Activated T-cell treated with anti-CD3 and anti-CD28 coated beads, Interleukin-2, amount 50 U/mL, for 24 hours (primary cell): ENCODE data around the gene SPATA9.

Source experiments
- DNase-seq: peaks from one replicate; pipeline ENCODE4 v3.0.0-alpha.2; 2020
- H3K27ac Mint-ChIP-seq: 2 replicates; pipeline ENCODE4 v1.8.0; 2020; ENCODE audit warnings: mild to moderate bottlenecking, mixed read lengths
- H3K27me3 Mint-ChIP-seq: 2 replicates; pipeline ENCODE4 v1.8.0; 2020; ENCODE audit warnings: mixed read lengths
- H3K36me3 Mint-ChIP-seq: 2 replicates; pipeline ENCODE4 v1.8.0; 2020; ENCODE audit warnings: low read depth, mixed read lengths
- H3K4me1 Mint-ChIP-seq: 2 replicates; pipeline ENCODE4 v1.8.0; 2020; ENCODE audit warnings: low read depth, mixed read lengths
- H3K4me3 Mint-ChIP-seq: 2 replicates; pipeline ENCODE4 v1.8.0; 2020; ENCODE audit warnings: mild to moderate bottlenecking, moderate library complexity, mixed read lengths
- H3K9me3 Mint-ChIP-seq: 2 replicates; pipeline ENCODE4 v1.8.0; 2020; ENCODE audit warnings: mixed read lengths

The SPATA9 gene, protein sequence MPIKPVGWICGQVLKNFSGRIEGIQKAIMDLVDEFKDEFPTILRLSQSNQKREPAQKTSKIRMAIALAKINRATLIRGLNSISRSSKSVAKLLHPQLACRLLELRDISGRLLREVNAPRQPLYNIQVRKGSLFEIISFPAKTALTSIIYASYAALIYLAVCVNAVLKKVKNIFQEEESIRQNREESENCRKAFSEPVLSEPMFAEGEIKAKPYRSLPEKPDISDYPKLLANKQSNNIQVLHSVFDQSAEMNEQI

DNA sequence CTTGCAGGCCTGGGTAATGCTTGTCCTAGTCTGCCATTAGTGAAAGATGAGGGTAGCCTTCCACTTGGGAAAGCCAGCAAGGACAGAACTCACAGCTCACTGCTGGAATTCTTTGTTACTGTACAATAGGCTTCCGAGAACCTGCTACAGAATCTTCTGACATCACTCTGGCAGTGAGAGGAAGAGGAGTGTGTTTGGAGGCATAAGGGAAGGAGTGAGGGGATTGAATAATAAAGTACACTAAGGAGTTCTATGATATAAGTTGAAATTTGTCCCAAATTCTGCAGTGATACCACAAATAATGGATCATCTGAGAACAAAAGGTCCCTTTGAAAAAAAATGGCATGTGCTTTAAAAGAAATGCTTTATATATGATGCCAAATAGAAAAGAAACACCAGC is at the start of gene SPATA9:
Gene SPATA9 (minus strand): TSS at position 101 of the 400 bp plus-strand sequence. CDS start 137 bp downstream, outside the sequence.
- Mint-ChIP-seq H3K9me3 (no peaks in the 10 kb centered on the region), H3K36me3 (no peaks in the 10 kb centered on the region), H3K4me1 (no peaks in the 10 kb centered on the region)

DNA sequence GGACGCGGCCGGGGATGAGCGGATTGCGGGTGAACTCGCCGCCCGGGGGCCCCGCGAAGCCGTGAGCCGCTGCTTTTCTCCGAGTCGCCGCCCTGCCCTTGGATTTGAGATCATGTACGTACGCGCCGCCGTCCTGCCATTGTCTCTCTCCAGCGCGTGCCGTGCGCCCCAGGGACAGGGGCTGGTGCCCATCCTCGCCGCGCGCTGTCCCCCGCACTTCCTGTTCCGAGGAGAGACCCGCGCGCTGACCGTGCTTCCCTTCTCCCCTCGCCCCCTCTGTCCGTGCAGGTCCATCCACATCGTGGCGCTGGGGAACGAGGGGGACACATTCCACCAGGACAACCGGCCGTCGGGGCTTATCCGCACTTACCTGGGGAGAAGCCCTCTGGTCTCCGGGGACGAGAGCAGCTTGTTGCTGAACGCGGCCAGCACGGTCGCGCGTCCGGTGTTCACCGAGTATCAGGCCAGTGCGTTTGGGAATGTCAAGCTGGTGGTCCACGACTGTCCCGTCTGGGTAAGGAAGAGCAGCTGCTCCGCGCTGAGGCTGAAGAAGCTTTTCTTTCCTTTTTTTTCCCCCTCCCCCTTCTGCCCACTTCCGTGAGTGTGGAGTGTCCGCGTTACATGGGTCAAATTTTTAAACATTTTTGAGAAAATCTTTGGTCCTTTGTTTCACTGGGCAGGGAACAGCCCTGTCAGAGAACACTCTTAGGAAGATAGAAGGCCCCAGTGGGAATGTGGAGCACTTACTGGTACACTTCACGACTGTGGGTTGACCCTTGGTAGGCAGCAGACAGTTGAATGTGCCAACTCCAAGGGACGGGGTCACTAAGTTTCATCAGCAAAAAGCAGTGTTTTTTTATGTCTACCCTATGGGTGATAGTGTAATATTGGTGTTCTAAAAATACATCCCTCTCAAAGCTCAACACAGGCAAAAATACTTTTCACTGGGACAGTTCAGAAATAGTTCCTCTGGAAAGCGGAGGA is 49.1 kb upstream of the SPATA9 start:
- H3K27ac Mint-ChIP-seq, result peak overlapping the region; percentile 80
- DNase-seq, result peak; percentile 69
- peak overlapping the region; percentile 82 for H3K4me3 Mint-ChIP-seq
- H3K27me3 Mint-ChIP-seq, result peaks cover 53% of the 10 kb centered on the region
- H3K4me1 Mint-ChIP-seq, result peaks cover 55% of the 10 kb centered on the region
- H3K36me3 Mint-ChIP-seq, result no peaks in the 10 kb centered on the region
- H3K9me3 Mint-ChIP-seq, result no peaks in the 10 kb centered on the region

More for the DNA sequence above, at the start of gene SPATA9:
- H3K27me3 Mint-ChIP-seq, result peaks cover 18% of the 10 kb centered on the region
- no peak within 1 kb of the TSS for H3K27ac Mint-ChIP-seq
- no peak for DNase-seq
- no peak within 1 kb of the TSS for H3K4me3 Mint-ChIP-seq

DNA sequence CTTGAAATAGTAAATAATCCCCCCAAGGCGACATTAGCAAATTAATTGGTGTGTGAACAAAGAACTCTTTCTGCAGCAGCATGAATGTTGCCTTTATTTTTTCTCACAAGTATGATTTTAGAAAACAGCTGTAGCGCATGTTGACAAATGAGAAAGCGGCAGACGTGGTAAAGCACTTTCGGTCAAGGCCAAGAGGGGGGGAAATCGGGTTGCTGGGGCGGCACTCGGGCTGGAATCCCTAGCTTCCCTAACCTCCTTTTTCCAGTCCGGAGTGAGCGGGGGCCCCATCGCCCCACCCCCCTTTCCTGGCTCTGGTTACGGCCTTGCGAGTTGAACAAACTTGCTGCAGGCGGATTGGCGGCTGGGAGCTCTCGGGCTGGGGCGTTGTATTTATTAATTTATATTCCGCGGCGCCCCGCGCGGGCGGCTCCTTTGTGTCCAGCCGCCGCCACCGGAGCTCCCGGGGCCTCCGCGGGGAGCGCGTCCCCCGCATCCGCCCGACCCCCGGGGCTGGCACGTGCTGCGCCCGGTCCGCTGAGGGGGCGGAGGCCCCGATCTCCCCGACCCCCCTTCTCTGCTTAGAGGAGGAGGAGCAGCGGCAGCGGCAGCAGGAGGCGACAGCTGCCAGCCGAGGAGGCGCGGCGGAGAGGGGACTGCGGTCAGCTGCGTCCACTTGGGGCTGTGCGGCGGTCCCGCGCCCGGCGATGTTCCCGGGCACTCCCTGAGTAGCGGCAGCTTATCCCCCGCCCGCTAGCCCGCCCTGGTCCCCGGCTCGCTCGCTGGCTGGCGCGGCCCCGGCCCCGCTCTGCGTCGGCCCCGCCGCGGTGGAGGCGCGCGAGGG is 48.2 kb upstream of the SPATA9 start, which contains the start of gene RHOBTB3:
Gene RHOBTB3 (plus strand): TSS at position 607 of the 841 bp plus-strand sequence. CDS start 347 bp downstream, outside the sequence.
- peak within 1 kb of the TSS; percentile 80 for H3K27ac Mint-ChIP-seq
- H3K4me1 Mint-ChIP-seq, result peaks cover 63% of the 10 kb centered on the region
- DNase-seq, result peak; percentile 69
- peaks cover 53% of the 10 kb centered on the region for H3K27me3 Mint-ChIP-seq
- H3K4me3 Mint-ChIP-seq, result peak within 1 kb of the TSS; percentile 82
- H3K36me3 Mint-ChIP-seq, result no peaks in the 10 kb centered on the region
- H3K9me3 Mint-ChIP-seq, result no peaks in the 10 kb centered on the region

DNA sequence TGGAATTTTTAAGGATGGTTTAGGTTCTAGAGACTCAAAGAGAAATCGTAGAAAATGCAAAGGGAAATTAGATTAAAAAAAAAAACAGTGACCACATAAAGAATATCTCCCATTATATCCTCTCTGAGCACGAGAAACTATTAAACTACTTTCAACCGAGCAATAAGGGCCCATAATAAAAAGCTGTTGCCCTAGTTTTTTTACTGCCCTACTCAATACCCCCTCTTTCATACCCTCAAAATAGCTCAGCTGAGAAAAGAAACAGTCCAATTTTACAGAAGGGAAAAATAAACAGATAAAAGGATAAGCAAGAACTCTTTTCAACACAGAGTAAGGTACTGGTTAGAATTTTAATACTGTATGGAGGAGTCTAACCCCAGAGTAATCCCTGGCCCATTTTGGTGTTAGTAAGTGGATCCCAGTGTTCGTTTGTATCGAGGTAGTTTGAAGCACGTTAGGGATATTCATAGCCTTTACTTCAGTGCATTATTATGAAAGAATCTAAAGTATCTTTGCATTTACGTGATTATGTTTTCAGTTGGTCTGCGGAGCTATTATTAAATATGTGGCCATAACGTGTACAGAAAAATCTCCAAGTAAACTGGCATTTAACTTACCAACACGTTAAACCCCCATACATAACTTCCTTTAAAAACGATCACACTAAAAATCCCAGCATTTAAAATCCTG is 47.4 kb upstream of the SPATA9 start:
- Mint-ChIP-seq H3K27me3 (peaks cover 51% of the 10 kb centered on the region), H3K27ac (peak overlapping the region; percentile 32), H3K4me1 (peaks cover 60% of the 10 kb centered on the region), H3K9me3 (no peaks in the 10 kb centered on the region), H3K36me3 (no peaks in the 10 kb centered on the region), H3K4me3 (peak overlapping the region; percentile 74)
- DNase-seq, result no peak

DNA sequence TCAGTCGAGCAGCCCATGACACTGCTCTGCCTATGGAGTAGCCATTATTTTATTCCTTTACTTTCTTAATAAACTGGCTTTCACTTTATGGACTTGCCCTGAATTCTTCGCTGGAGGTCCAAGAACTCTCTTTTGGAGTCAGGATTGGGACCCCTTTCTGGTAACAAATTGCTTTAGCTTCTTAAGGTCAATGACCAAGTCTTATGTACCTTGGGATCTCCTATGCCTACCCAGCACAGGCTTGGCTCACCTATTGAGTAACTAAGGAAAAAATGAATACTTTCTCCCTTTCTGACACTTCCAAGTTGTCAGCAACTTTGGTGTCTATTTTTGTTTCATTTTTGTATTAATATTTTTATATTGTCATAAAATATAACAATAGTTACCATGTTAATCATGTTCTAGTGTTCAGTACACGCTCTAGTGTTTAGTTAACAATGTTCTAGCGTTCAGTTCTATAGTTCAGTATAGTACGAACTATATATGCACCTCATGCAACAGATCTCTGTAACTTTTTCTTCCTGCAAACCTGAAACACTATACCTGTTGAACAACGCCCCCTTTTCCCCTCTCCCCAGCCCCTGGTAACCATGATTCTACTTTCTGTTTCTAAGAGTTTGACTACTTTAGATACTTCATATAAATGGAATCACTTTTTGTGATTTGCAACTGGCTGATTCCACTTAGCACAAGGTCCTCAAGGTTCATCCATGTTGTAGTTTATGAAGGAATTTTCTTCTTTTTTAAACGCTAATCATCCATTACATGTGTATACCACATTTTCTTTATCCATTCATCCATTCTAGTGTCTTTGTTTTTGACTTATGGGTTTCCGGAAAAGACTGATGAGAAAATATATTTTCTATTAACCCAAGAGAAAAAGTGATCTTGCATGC is 46.6 kb upstream of the SPATA9 start:
- no peaks in the 10 kb centered on the region for H3K9me3 Mint-ChIP-seq
- DNase-seq, result no peak
- H3K27me3 Mint-ChIP-seq, result peaks cover 45% of the 10 kb centered on the region
- peaks cover 57% of the 10 kb centered on the region for H3K4me1 Mint-ChIP-seq
- H3K4me3 Mint-ChIP-seq, result peak overlapping the region; percentile 74
- no peaks in the 10 kb centered on the region for H3K36me3 Mint-ChIP-seq
- peak overlapping the region; percentile 32 for H3K27ac Mint-ChIP-seq

DNA sequence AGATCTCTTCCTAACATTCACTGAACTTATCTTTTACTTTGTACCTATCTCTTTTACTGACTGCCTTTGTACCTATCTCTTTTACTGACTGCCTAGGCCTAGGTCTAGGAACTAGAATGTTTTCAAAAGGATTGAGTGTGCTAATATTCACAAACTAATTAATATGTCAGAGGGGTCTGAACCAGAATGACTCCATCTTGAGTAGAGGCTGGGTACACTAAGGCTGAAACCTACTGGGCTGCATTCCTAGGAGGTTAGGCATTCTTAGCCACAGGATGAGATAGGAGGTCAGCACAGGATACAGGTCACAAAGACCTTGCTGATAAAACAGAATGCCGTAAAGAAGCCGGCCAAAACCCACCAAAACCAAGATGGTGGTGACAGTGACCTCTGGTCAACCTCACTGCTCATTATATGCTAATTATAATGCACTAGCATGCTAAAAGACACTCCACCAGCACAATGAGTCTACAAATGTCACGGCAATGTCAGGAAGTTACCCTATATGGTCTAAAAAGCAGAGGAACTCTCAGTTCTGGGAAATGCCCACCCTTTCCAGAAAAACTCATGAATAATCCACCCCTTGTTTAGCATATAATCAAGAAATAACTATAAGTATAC is 45.8 kb upstream of the SPATA9 start:
- peaks cover 41% of the 10 kb centered on the region for H3K27me3 Mint-ChIP-seq
- H3K36me3 Mint-ChIP-seq, result no peaks in the 10 kb centered on the region
- H3K9me3 Mint-ChIP-seq, result no peaks in the 10 kb centered on the region
- peak overlapping the region; percentile 24 for H3K27ac Mint-ChIP-seq
- no peak for DNase-seq
- no peak overlapping the region for H3K4me3 Mint-ChIP-seq
- H3K4me1 Mint-ChIP-seq, result peaks cover 62% of the 10 kb centered on the region

- no peaks in the 10 kb centered on the region for H3K9me3 Mint-ChIP-seq
- no peaks in the 10 kb centered on the region for H3K36me3 Mint-ChIP-seq
- peaks cover 60% of the 10 kb centered on the region for H3K4me1 Mint-ChIP-seq
- no peak overlapping the region for H3K4me3 Mint-ChIP-seq
- no peak for DNase-seq
- H3K27me3 Mint-ChIP-seq, result peaks cover 32% of the 10 kb centered on the region
- peak overlapping the region; percentile 8 for H3K27ac Mint-ChIP-seq
These were observed 45.0 kb upstream of the SPATA9 start for GRCh38 chr5:95727764-95728191.

DNA sequence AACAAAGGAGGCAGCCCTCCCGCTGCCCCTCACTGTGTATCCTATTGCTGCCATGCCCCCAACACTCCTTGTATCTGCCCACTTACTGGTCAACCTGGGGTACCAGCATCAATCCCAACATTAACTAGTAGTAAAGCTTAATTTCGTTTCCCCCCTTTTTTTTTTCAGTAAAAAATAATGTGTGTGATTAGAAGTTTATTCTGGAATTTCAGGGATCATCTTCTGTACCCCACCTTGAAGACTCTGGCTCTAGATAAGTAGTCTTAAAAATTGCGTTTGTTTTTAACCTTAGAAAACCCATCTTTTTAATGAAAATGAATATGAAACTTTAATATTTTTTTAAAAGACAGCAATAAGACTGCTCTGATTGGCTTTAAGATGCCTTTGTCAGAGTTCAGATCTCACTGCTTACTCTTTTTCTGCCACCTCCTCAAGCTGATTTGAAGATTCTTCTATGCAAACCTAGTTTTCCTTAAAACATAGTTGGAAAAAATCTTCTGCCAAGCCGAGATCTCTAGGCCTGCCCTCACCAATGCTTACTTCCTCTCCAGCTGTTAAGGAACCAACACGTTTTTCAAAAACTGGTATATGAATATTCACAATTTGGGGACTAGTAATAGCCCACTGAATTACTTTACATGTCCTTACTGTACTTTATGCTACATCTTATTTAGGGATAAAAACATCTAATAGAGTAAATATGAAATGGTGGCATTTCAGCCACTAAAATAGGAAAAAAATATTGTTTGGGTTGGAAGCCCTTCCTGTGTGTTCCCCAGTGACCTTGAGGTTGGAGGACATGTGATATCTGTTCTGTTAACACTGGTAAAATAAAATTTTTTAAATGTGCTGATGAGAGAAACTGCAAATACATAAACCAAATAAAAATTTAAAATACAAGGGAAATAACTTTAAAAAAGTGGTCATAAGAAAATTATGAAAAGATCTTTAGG is 44.3 kb upstream of the SPATA9 start:
- DNase-seq, result no peak
- no peak overlapping the region for H3K27ac Mint-ChIP-seq
- no peak overlapping the region for H3K4me3 Mint-ChIP-seq
- peaks cover 55% of the 10 kb centered on the region for H3K4me1 Mint-ChIP-seq
- H3K36me3 Mint-ChIP-seq, result no peaks in the 10 kb centered on the region
- peaks cover 26% of the 10 kb centered on the region for H3K27me3 Mint-ChIP-seq
- no peaks in the 10 kb centered on the region for H3K9me3 Mint-ChIP-seq

GRCh38 chr5:95725937-95726810 is 43.4 kb upstream of the SPATA9 start:
- Mint-ChIP-seq H3K36me3 (no peaks in the 10 kb centered on the region), H3K9me3 (no peaks in the 10 kb centered on the region), H3K4me3 (no peak overlapping the region), H3K27ac (no peak overlapping the region), H3K27me3 (peaks cover 20% of the 10 kb centered on the region), H3K4me1 (peaks cover 50% of the 10 kb centered on the region)
- no peak for DNase-seq

DNA sequence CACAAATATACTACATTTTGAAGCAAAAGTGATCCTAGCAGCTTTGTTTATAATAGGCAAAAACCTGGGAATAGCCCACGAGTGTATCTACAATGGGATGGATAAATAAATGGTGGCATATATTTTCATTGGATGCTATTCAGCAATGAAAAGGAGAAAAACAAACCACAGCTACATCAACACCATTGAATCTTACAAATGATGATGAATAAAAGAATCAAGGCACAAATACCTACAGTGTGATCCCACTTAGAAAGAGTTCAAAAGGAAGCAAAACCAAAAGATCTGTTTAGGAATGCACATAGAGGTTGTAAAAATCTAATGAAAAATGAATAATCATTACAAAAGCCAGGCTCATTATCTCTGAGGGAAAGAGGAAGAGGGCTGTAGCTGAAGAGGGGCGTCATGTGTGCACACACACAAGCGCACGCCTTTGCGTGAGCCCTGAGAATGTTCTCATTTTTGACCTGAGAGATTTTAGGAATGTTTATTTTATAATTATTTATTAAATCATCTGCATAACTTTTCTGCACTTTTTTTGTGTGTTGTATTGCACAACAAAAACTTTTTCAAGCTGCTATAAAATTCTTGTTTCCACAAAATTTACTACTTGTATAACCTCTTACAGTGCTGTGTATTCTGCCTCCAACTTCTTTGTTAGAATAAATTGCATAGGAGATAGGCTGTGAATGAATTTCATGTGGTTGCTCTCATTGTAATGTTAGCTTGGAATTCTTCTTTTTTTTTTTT is 42.5 kb upstream of the SPATA9 start:
- Mint-ChIP-seq H3K27ac (no peak overlapping the region), H3K36me3 (no peaks in the 10 kb centered on the region), H3K4me1 (peaks cover 43% of the 10 kb centered on the region), H3K9me3 (no peaks in the 10 kb centered on the region), H3K4me3 (no peak overlapping the region), H3K27me3 (peaks cover 14% of the 10 kb centered on the region)
- no peak for DNase-seq
